Hepatocyte (in vitro differentiated cells): ENCODE measurements around the gene SYNGAP1. TPM values are rescaled to one million over a fixed set of nuclear protein-coding genes. Genes with fewer than 3 reads are reported as not detected.
"Not testable (repeated sequence)": the region's sequence is repeated elsewhere in the genome, so short reads cannot be mapped to it uniquely, and the experiment has no call there.

Experiments used
- DNase-seq: peaks from one replicate; pipeline ENCODE4 v3.0.0-alpha.2; 2016; ENCODE audit warnings: low spot score
- H2AFZ ChIP-seq: fragments of 200-600 bp; sonication (generic); 2 replicates; pipeline ENCODE4 v1.6.0; 2016; ENCODE audit warnings: antibody characterized with exemption, mild to moderate bottlenecking
- H3K27ac ChIP-seq: fragments of 200-600 bp; sonication (generic); 2 replicates; pipeline ENCODE4 v1.5.1; 2016; ENCODE audit warnings: mild to moderate bottlenecking
- H3K27me3 ChIP-seq: fragments of 200-600 bp; sonication (generic); 2 replicates; pipeline ENCODE4 v1.6.1; 2016
- H3K36me3 ChIP-seq: fragments of 200-600 bp; sonication (generic); replicated peaks from 2 replicates; pipeline ENCODE4 v1.5.1; 2016; ENCODE audit warnings: low read depth; ENCODE audit not compliant: insufficient read depth
- H3K4me1 ChIP-seq: fragments of 200-600 bp; sonication (generic); 2 replicates; pipeline ENCODE4 v1.5.1; 2016; ENCODE audit warnings: mild to moderate bottlenecking, moderate library complexity; ENCODE audit not compliant: insufficient read depth
- H3K4me2 ChIP-seq: fragments of 200-600 bp; sonication (generic); 2 replicates; pipeline ENCODE4 v1.6.0; 2016
- H3K4me3 ChIP-seq: fragments of 200-600 bp; sonication (generic); 2 replicates; pipeline ENCODE4 v1.5.1; 2016; ENCODE audit warnings: mild to moderate bottlenecking
- H3K79me2 ChIP-seq: fragments of 200-600 bp; sonication (generic); 2 replicates; pipeline ENCODE4 v1.6.0; 2017; ENCODE audit warnings: mild to moderate bottlenecking
- H3K9me2 ChIP-seq: fragments of 200-600 bp; sonication (generic); replicated peaks from 2 replicates; pipeline ENCODE4 v1.6.0; 2017; ENCODE audit warnings: mild to moderate bottlenecking; ENCODE audit not compliant: insufficient read depth
- H3K9me3 ChIP-seq: fragments of 200-600 bp; sonication (generic); 2 replicates; pipeline ENCODE4 v1.5.1; 2016; ENCODE audit warnings: low read depth, mild to moderate bottlenecking
- H4K20me1 ChIP-seq: fragments of 200-600 bp; sonication (generic); 2 replicates; pipeline ENCODE4 v1.6.0; 2016; ENCODE audit warnings: mild to moderate bottlenecking; ENCODE audit not compliant: insufficient read depth, poor library complexity, severe bottlenecking
- CTCF ChIP-seq: fragments of 200-600 bp; sonication (generic); IDR thresholded peaks from 2 replicates; pipeline ENCODE4 v1.5.1; 2016; ENCODE audit warnings: antibody characterized with exemption, mild to moderate bottlenecking; ENCODE audit not compliant: poor library complexity
- EZH2 ChIP-seq: fragments of 200-600 bp; sonication (generic); IDR thresholded peaks from 2 replicates; pipeline ENCODE4 v1.6.1; 2016; ENCODE audit warnings: antibody characterized with exemption, mild to moderate bottlenecking, borderline replicate concordance
- EZH2phosphoT487 ChIP-seq: fragments of 200-600 bp; sonication (generic); IDR thresholded peaks from one replicate; pipeline ENCODE4 v1.6.1; 2018; ENCODE audit warnings: antibody characterized with exemption, mild to moderate bottlenecking, low read depth, moderate library complexity; ENCODE audit not compliant: unreplicated experiment, severe bottlenecking
- WGBS: methylation state at CpG from one replicate; pipeline ENCODE4 v1.1.6; 2016; ENCODE audit warnings: low lambda C conversion rate; ENCODE audit errors: missing lambda C conversion rate; 5-methylcytosine and 5-hydroxymethylcytosine counted together
- polyA plus RNA-seq: library from polyadenylated mRNA; unstranded; fragments of >200 nt; fragmentation: Nextera tagmentation; extraction: Ambion mirVana; gene quantifications from 2 replicates; pipeline ENCODE4 v1.2.1, GENCODE V29; 2016
- total RNA-seq: library from RNA; depleted of rRNA; stranded (reverse); fragments of >200 nt; gene quantifications from 2 replicates; pipeline ENCODE4 v1.2.3, GENCODE V29; 2014

The SYNGAP1 gene
- total and polyA plus RNA-seq, 2 experiments from 2014 or later: 5.7 to 6.6 TPM

GRCh38 chr6:33481192-33481591, 61.3 kb downstream of the SYNGAP1 start:
- H4K20me1 ChIP-seq: no peaks in the 10 kb centered on the region
- H3K79me2 ChIP-seq: no peaks in the 10 kb centered on the region
- no peak for DNase-seq
- H3K27me3 ChIP-seq: peaks cover 2% of the 10 kb centered on the region
- TF ChIP-seq EZH2phosphoT487 (no peak), CTCF (no peak), EZH2 (no peak)
- H3K9me3 ChIP-seq: no peaks in the 10 kb centered on the region
- H3K4me3 ChIP-seq: no peak overlapping the region
- WGBS: 75% methylated on average over 1 of the region's 1 CpG
- no peak overlapping the region for H3K27ac ChIP-seq
- H3K9me2 ChIP-seq: no peaks in the 10 kb centered on the region
- H3K36me3 ChIP-seq: no peaks in the 10 kb centered on the region
- H3K4me1 ChIP-seq: no peaks in the 10 kb centered on the region
- no peak overlapping the region for H3K4me2 ChIP-seq
- H2AFZ ChIP-seq: no peak overlapping the region

GRCh38 chr6:33482620-33483019, 62.8 kb downstream of the SYNGAP1 start:
- H3K79me2 ChIP-seq, H4K20me1 ChIP-seq, H3K4me1 ChIP-seq, H3K9me2 ChIP-seq, DNase-seq, H3K27ac ChIP-seq, H2AFZ ChIP-seq, H3K4me3 ChIP-seq, H3K36me3 ChIP-seq, H3K9me3 ChIP-seq, H3K4me2 ChIP-seq, H3K27me3 ChIP-seq: not testable (repeated sequence)
- WGBS: 92% methylated on average over 5 of the region's 5 CpGs

- DNase-seq: no peak
- no peaks in the 10 kb centered on the region for H4K20me1 ChIP-seq
- WGBS: 48% methylated on average over 3 of the region's 3 CpGs
- no peak overlapping the region for H3K27ac ChIP-seq
- H3K4me1 ChIP-seq: no peaks in the 10 kb centered on the region
- no peaks in the 10 kb centered on the region for H3K36me3 ChIP-seq
- no peaks in the 10 kb centered on the region for H3K27me3 ChIP-seq
- no peaks in the 10 kb centered on the region for H3K9me2 ChIP-seq
- H3K4me2 ChIP-seq: no peak overlapping the region
- H3K9me3 ChIP-seq: no peaks in the 10 kb centered on the region
- no peaks in the 10 kb centered on the region for H3K79me2 ChIP-seq
- no peak overlapping the region for H2AFZ ChIP-seq
- TF ChIP-seq EZH2 (no peak), EZH2phosphoT487 (no peak), CTCF (no peak)
- H3K4me3 ChIP-seq: no peak overlapping the region
Observed at GRCh38 chr6:33483678-33484077, 63.8 kb downstream of the SYNGAP1 start.

GRCh38 chr6:33484673-33485262, 64.9 kb downstream of the SYNGAP1 start:
- H3K36me3 ChIP-seq, H3K27me3 ChIP-seq, H3K9me2 ChIP-seq, H3K27ac ChIP-seq, H3K4me2 ChIP-seq, H2AFZ ChIP-seq, H3K79me2 ChIP-seq, H3K9me3 ChIP-seq, H3K4me3 ChIP-seq, H4K20me1 ChIP-seq, H3K4me1 ChIP-seq, DNase-seq: not testable (repeated sequence)
- 45% methylated on average over 3 of the region's 6 CpGs for WGBS

GRCh38 chr6:33485680-33486079, 65.8 kb downstream of the SYNGAP1 start:
- not testable (repeated sequence) for H3K4me3 ChIP-seq, H3K4me1 ChIP-seq, H3K27ac ChIP-seq, H3K36me3 ChIP-seq, H3K4me2 ChIP-seq, H2AFZ ChIP-seq, H3K9me3 ChIP-seq, H3K79me2 ChIP-seq, H3K27me3 ChIP-seq, H3K9me2 ChIP-seq, H4K20me1 ChIP-seq, DNase-seq
- 98% methylated on average over 6 of the region's 25 CpGs for whole genome bisulfite sequencing
